ENCODE data around the gene COBL. TPM values are rescaled to one million over a fixed set of nuclear protein-coding genes. Genes with fewer than 3 reads are reported as not detected.

The COBL gene
- total RNA-seq, 4 donors from 2014 or later: 62.4 to 114 (median 72.2) TPM

- H3K4me1 ChIP-seq: peaks cover 0 to 20% (median 6%) of the 10 kb centered on the region in 4 donors
- H3K27ac ChIP-seq: no peak overlapping the region
- WGBS, 2 donors (ENCODE audit: low coverage in 1 of 2): 78 to 82% methylated on average over 6 to 12 of the region's 12 CpGs
- in situ Hi-C loops (cut with MboI; ENCODE audit: low pct_ligation_motif_present in 1 of 4, low pct_unique_long_range_greater_than_20kb in 1 of 4, low sequenced_read_pairs in 3 of 4) (loop anchor here in 1 of 4 donors (25.0 kb wide), 1 partner anchor 116 kb away; no protein-coding TSS in a partner anchor), intact Hi-C loops (cut with DNase I; ENCODE audit: low total_unique reads) (no loop called here)
- TF ChIP-seq EP300 (IDR thresholded peaks at IDR 0.05; ENCODE audit: low read depth) (no peak), CTCF (IDR thresholded peaks at IDR 0.05) (no peak), POLR2A (IDR thresholded peaks at IDR 0.05) (no peak), POLR2AphosphoS5 (IDR thresholded peaks at IDR 0.05) (no peak)
- H3K36me3 ChIP-seq: no peaks in the 10 kb centered on the region
- no peak overlapping the region for H3K4me3 ChIP-seq
- no peaks in the 10 kb centered on the region for H3K9me3 ChIP-seq
- H3K27me3 ChIP-seq: no peaks in the 10 kb centered on the region
- DNase-seq: no peak
These were observed 70.1 kb downstream of the COBL start for GRCh38 chr7:51246258-51247245.

GRCh38 chr7:51244885-51245284, 71.7 kb downstream of the COBL start:
- Histone ChIP-seq H3K27me3 (no peaks in the 10 kb centered on the region), H3K9me3 (no peaks in the 10 kb centered on the region), H3K36me3 (no peaks in the 10 kb centered on the region), H3K27ac (no peak overlapping the region), H3K4me3 (no peak overlapping the region), H3K4me1 (peaks cover 0 to 5% (median under 1%) of the 10 kb centered on the region in 4 donors)
- intact Hi-C loops (cut with DNase I; ENCODE audit: low total_unique reads) (no loop called here), in situ Hi-C loops (cut with MboI; ENCODE audit: low pct_ligation_motif_present in 1 of 4, low pct_unique_long_range_greater_than_20kb in 1 of 4, low sequenced_read_pairs in 3 of 4) (loop anchor here in 1 of 4 donors (25.0 kb wide), 1 partner anchor 117 kb away; no protein-coding TSS in a partner anchor)
- TF ChIP-seq EP300 (IDR thresholded peaks at IDR 0.05; ENCODE audit: low read depth) (no peak), POLR2A (IDR thresholded peaks at IDR 0.05) (no peak), POLR2AphosphoS5 (IDR thresholded peaks at IDR 0.05) (no peak), CTCF (IDR thresholded peaks at IDR 0.05) (no peak)
- 83 to 90% methylated on average over 7 of the region's 7 CpGs for WGBS, 2 donors (ENCODE audit: low coverage in 1 of 2)
- no peak for DNase-seq

- Histone ChIP-seq H3K27me3 (no peaks in the 10 kb centered on the region), H3K27ac (no peak overlapping the region), H3K36me3 (no peaks in the 10 kb centered on the region), H3K9me3 (no peaks in the 10 kb centered on the region), H3K4me1 (no peaks in the 10 kb centered on the region), H3K4me3 (no peak overlapping the region)
- no peak for DNase-seq
- in situ Hi-C loops (cut with MboI; ENCODE audit: low pct_ligation_motif_present in 1 of 4, low pct_unique_long_range_greater_than_20kb in 1 of 4, low sequenced_read_pairs in 3 of 4): loop anchor here in 1 of 4 donors (25.0 kb wide), 1 partner anchor 118 kb away; no protein-coding TSS in a partner anchor
- WGBS, 2 donors (ENCODE audit: low coverage in 1 of 2): 87 to 93% methylated on average over 2 to 5 of the region's 5 CpGs
- intact Hi-C loops (cut with DNase I; ENCODE audit: low total_unique reads): no loop called here
- TF ChIP-seq EP300 (IDR thresholded peaks at IDR 0.05; ENCODE audit: low read depth) (no peak), POLR2AphosphoS5 (IDR thresholded peaks at IDR 0.05) (no peak), POLR2A (IDR thresholded peaks at IDR 0.05) (no peak), CTCF (IDR thresholded peaks at IDR 0.05) (no peak)
These were observed 72.6 kb downstream of the COBL start for GRCh38 chr7:51244053-51244452.

- Histone ChIP-seq H3K4me3 (no peak overlapping the region), H3K36me3 (no peaks in the 10 kb centered on the region), H3K4me1 (no peaks in the 10 kb centered on the region), H3K9me3 (no peaks in the 10 kb centered on the region), H3K27ac (no peak overlapping the region), H3K27me3 (no peaks in the 10 kb centered on the region)
- no peak for TF ChIP-seq EP300 (IDR thresholded peaks at IDR 0.05; ENCODE audit: low read depth)
- no peak for TF ChIP-seq POLR2AphosphoS5 (IDR thresholded peaks at IDR 0.05)
- no peak for TF ChIP-seq CTCF (IDR thresholded peaks at IDR 0.05)
- no peak for TF ChIP-seq POLR2A (IDR thresholded peaks at IDR 0.05)
- intact Hi-C loops (cut with DNase I; ENCODE audit: low total_unique reads) (no loop called here), in situ Hi-C loops (cut with MboI; ENCODE audit: low pct_ligation_motif_present in 1 of 4, low pct_unique_long_range_greater_than_20kb in 1 of 4, low sequenced_read_pairs in 3 of 4) (loop anchor here in 1 of 4 donors (25.0 kb wide), 1 partner anchor 119 kb away; no protein-coding TSS in a partner anchor)
- no peak for DNase-seq
- WGBS, 2 donors (ENCODE audit: low coverage in 1 of 2): 86% methylated on average over 5 to 10 of the region's 10 CpGs
These were observed 73.0 kb downstream of the COBL start for GRCh38 chr7:51243631-51244030.

All from transverse colon (tissue), 4 donors.